ENCODE data around the gene SLC37A1. TPM values are rescaled to one million over a fixed set of nuclear protein-coding genes. Genes with fewer than 3 reads are reported as not detected.

The SLC37A1 gene
- total RNA-seq, 1 experiment from 2014 or later = 15.0 TPM

GRCh38 chr21:42563261-42563660, 49.6 kb downstream of the SLC37A1 start:
- DNase-seq (ENCODE audit: low read depth, low spot score) (no peak), ATAC-seq (no peak)
- CTCF ChIA-PET = no interaction called here
- Histone ChIP-seq H4K20me1 (ENCODE audit: insufficient read depth) (no peaks in the 10 kb centered on the region), H3K79me2 (ENCODE audit: insufficient read depth, low read length) (no peaks in the 10 kb centered on the region), H3K4me2 (ENCODE audit: low read length) (no peak overlapping the region), H3K9ac (ENCODE audit: low read length) (no peak overlapping the region), H2AFZ (ENCODE audit: low read depth, low read length, poor library complexity, severe bottlenecking) (no peak overlapping the region), H3K9me3 (ENCODE audit: control insufficient read depth in 1 of 2, insufficient read depth in 1 of 2, low read depth in 1 of 2, low read length in 2 of 2) (no peaks in the 10 kb centered on the region), H3K27ac (ENCODE audit: low read depth, low read length) (no peak overlapping the region), H3K9me2 (ENCODE audit: insufficient read depth) (no peaks in the 10 kb centered on the region), H3K36me3 (ENCODE audit: control insufficient read depth in 1 of 2, insufficient read depth in 2 of 2, low read length in 2 of 2) (no peaks in the 10 kb centered on the region), H3K27me3 (ENCODE audit: insufficient read depth, low read length) (no peaks in the 10 kb centered on the region), H3K4me3 (replicated peaks in 1 of 2; ENCODE audit: low read depth in 1 of 2, low read length in 2 of 2) (no peak overlapping the region), H3K4me1 (ENCODE audit: control insufficient read depth in 1 of 2, insufficient read depth in 2 of 2, low read length in 2 of 2) (no peaks in the 10 kb centered on the region)
- intact Hi-C loops (cut with micrococcal nuclease) = no loop called here
- no TSS peak for BruUV-seq (replicated peaks)
- POLR2A ChIA-PET = no interaction called here
- RAD21 ChIA-PET (ENCODE audit: low non-redundant PET in 1 of 2, low total read pairs in 2 of 2, uncharacterized antibody in 2 of 2, unreplicated experiment in 2 of 2) = no interaction called here
- TF ChIP-seq POLR2A (IDR thresholded peaks at IDR 0.05; ENCODE audit: borderline replicate concordance, extremely low read depth, insufficient read depth, insufficient read length) (no peak), RAD21 (IDR thresholded peaks at IDR 0.05; ENCODE audit: low read depth) (no peak), ZFX (IDR thresholded peaks at IDR 0.05) (no peak), ZNF274 (IDR thresholded peaks at IDR 0.05; ENCODE audit: low read depth, low read length) (no peak), SRF (IDR thresholded peaks at IDR 0.05; ENCODE audit: low read depth) (no peak), ELF1 (IDR thresholded peaks at IDR 0.05; ENCODE audit: borderline replicate concordance, low read depth) (no peak), FOSL1 (IDR thresholded peaks at IDR 0.05; ENCODE audit: low read depth) (no peak), POLR2AphosphoS5 (IDR thresholded peaks at IDR 0.05; ENCODE audit: low read depth, low read length) (no peak), EZH2 (IDR thresholded peaks at IDR 0.05) (no peak), CTCF (IDR thresholded peaks at IDR 0.05 in 2 of 3, conservative IDR thresholded peaks at IDR 0.05 in 1 of 3; ENCODE audit: borderline replicate concordance in 1 of 3, insufficient read depth in 1 of 3, low read depth in 2 of 3, low read length in 2 of 3) (no peak), MAX (IDR thresholded peaks at IDR 0.05) (no peak), ATF3 (IDR thresholded peaks at IDR 0.05) (no peak), SP1 (IDR thresholded peaks at IDR 0.05; ENCODE audit: low read depth) (no peak), JUND (IDR thresholded peaks at IDR 0.05) (no peak), TCF7L2 (IDR thresholded peaks at IDR 0.05; ENCODE audit: borderline replicate concordance, extremely low read depth, insufficient read depth, insufficient read length) (no peak), CEBPB (IDR thresholded peaks at IDR 0.05; ENCODE audit: low read depth) (no peak), ZBTB33 (IDR thresholded peaks at IDR 0.05; ENCODE audit: extremely low read depth, insufficient replicate concordance, low read length) (no peak), EZH2phosphoT487 (IDR thresholded peaks at IDR 0.05; ENCODE audit: borderline replicate concordance) (no peak), CBX3 (IDR thresholded peaks at IDR 0.05; ENCODE audit: low read depth) (no peak)

Data from HCT116 (cell line).